Fibroblast of lung (primary cell): ENCODE results near the gene MAP4K4.

Experiments
- CTCF ChIP-seq, 2 donors: IDR thresholded peaks in 1 of 2; conservative IDR thresholded peaks in 1 of 2; 1 replicate in 1 of 2; 2 replicates in 1 of 2; pipeline ENCODE4 v1.5.1; 2011 to 2012; ENCODE audit warnings: low read length in 2 of 2, control low read depth in 1 of 2, inconsistent platforms in 1 of 2, low read depth in 1 of 2, mild to moderate bottlenecking in 1 of 2
- EZH2 ChIP-seq: IDR thresholded peaks from 2 replicates; pipeline ENCODE4 v1.5.1; 2012; ENCODE audit warnings: low read length, control low read depth, mild to moderate bottlenecking; ENCODE audit errors: missing control alignments

- TF ChIP-seq EZH2 (no peak), CTCF (conservative IDR thresholded peaks at IDR 0.05 in 1 of 2, IDR thresholded peaks at IDR 0.05 in 1 of 2; ENCODE audit: low read depth in 1 of 2, low read length in 2 of 2) (no peak)
Measured at GRCh38 chr2:101692766-101693165, 4.7 kb upstream of the MAP4K4 start.
